ENCODE measurements around the gene ELAC2. TPM values are rescaled to one million over a fixed set of nuclear protein-coding genes. Genes with fewer than 3 reads are reported as not detected.

Gene ELAC2
- total RNA-seq (10 to 100 TPM; 40.0 to 52.3 TPM), polyA plus RNA-seq (ENCODE audit: insufficient read length in 6 of 6) (10 to 100 TPM; 48.9 to 63.8 (median 58.8) TPM)
- long read RNA-seq, donor 1, partial matches to known transcripts = 13 of 15 reads
- long read RNA-seq, donor 1, other reads (novel, unspliced or antisense) = 0 of 15 reads
- long read RNA-seq, donor 2, partial matches to known transcripts = 0 of 3 reads
- long read RNA-seq, donor 2, other reads (novel, unspliced or antisense) = 0 of 3 reads
- long read RNA-seq, donor 3, transcript ELAC2-201 (24 exons, 3,148 nt) = major isoform, 6 of 6 reads
- long read RNA-seq, donor 3, partial matches to known transcripts = 0 of 6 reads
- long read RNA-seq, donor 3, other reads (novel, unspliced or antisense) = 0 of 6 reads
- long read RNA-seq, donor 4, transcript ELAC2-201 (24 exons, 3,148 nt) = major isoform, 9 of 16 reads
- long read RNA-seq, donor 4, partial matches to known transcripts = 4 of 16 reads
- long read RNA-seq, donor 4, other reads (novel, unspliced or antisense) = 2 of 16 reads
- long read RNA-seq, donor 5, partial matches to known transcripts = 0 of 3 reads
- long read RNA-seq, donor 5, other reads (novel, unspliced or antisense) = 0 of 3 reads
- long read RNA-seq, donor 6, partial matches to known transcripts = 0 of 2 reads
- long read RNA-seq, donor 6, other reads (novel, unspliced or antisense) = 0 of 2 reads
- long read RNA-seq, donor 7, partial matches to known transcripts = 0 of 3 reads
- long read RNA-seq, donor 7, other reads (novel, unspliced or antisense) = 0 of 3 reads
- long read RNA-seq, donor 8, partial matches to known transcripts = 15 of 17 reads
- long read RNA-seq, donor 8, other reads (novel, unspliced or antisense) = 0 of 17 reads
- long read RNA-seq, donor 9 = 0 reads
- long read RNA-seq, donor 10, transcript ELAC2-201 (24 exons, 3,148 nt) = major isoform, 18 of 28 reads
- long read RNA-seq, donor 10, partial matches to known transcripts = 4 of 28 reads
- long read RNA-seq, donor 10, other reads (novel, unspliced or antisense) = 6 of 28 reads
- long read RNA-seq, donor 11 = 0 reads
- long read RNA-seq, donor 12, partial matches to known transcripts = 11 of 13 reads
- long read RNA-seq, donor 12, other reads (novel, unspliced or antisense) = 0 of 13 reads

- Histone ChIP-seq H3K4me3 (peak within 1 kb of the TSS; percentile 89 to 98), H3K27me3 (no peaks in the 10 kb centered on the region), H3K9me3 (no peaks in the 10 kb centered on the region), H3K36me3 (peaks cover 0 to 35% of the 10 kb centered on the region in 2 donors), H3K4me1 (peaks cover 4 to 18% of the 10 kb centered on the region in 2 donors), H3K27ac (peak within 1 kb of the TSS; percentile 86 to 92)
- intact Hi-C loops (cut with DNase I) = no loop called here
- TF ChIP-seq CTCF (IDR thresholded peaks at IDR 0.05) = peak in 1 of 2 donors; percentile 29
- DNase-seq (peak; percentile 97 to 98 (median 98)), ATAC-seq (peak; percentile 99)
Measured at GRCh38 chr17:13017655-13018459, at the start of gene ELAC2. Gene ELAC2, minus strand, starts transcription at chr17:13018027. Its CDS starts 80 bp downstream, at chr17:13017947.

- no peak for DNase-seq
- Histone ChIP-seq H3K4me1 (no peaks in the 10 kb centered on the region), H3K27ac (no peak overlapping the region), H3K27me3 (no peaks in the 10 kb centered on the region), H3K4me3 (no peak overlapping the region), H3K9me3 (peaks cover 0 to 17% of the 10 kb centered on the region in 2 donors), H3K36me3 (no peaks in the 10 kb centered on the region)
- no peak for TF ChIP-seq CTCF (IDR thresholded peaks at IDR 0.05)
- intact Hi-C loops (cut with DNase I) = no loop called here
- ATAC-seq = no peak
Measured at GRCh38 chr17:13065032-13065431, 47.2 kb upstream of the ELAC2 start.

- Histone ChIP-seq H3K9me3 (peaks cover 0 to 1% of the 10 kb centered on the region in 2 donors), H3K36me3 (no peaks in the 10 kb centered on the region), H3K4me1 (no peaks in the 10 kb centered on the region), H3K4me3 (no peak overlapping the region), H3K27me3 (no peaks in the 10 kb centered on the region), H3K27ac (no peak overlapping the region)
- TF ChIP-seq CTCF (IDR thresholded peaks at IDR 0.05) = no peak
- no peak for DNase-seq
- intact Hi-C loops (cut with DNase I) = no loop called here
- ATAC-seq = no peak
Measured at GRCh38 chr17:13055131-13055530, 37.3 kb upstream of the ELAC2 start.

GRCh38 chr17:13054666-13055065 lies 36.8 kb upstream of the ELAC2 start:
- H3K4me3 ChIP-seq = no peak overlapping the region
- TF ChIP-seq CTCF (IDR thresholded peaks at IDR 0.05) = no peak

More at GRCh38 chr17:13054666-13055065, 36.8 kb upstream of the ELAC2 start:
- no peaks in the 10 kb centered on the region for H3K4me1 ChIP-seq
- no peaks in the 10 kb centered on the region for H3K9me3 ChIP-seq
- ATAC-seq (no peak), DNase-seq (peak in 1 of 4 donors; percentile 43)
- H3K27ac ChIP-seq = no peak overlapping the region
- intact Hi-C loops (cut with DNase I) = no loop called here
- H3K36me3 ChIP-seq = no peaks in the 10 kb centered on the region
- no peaks in the 10 kb centered on the region for H3K27me3 ChIP-seq

Measured in left lung (tissue), 14 donors.